ENCODE measurements around the gene CLP1. TPM values are rescaled to one million over a fixed set of nuclear protein-coding genes. Genes with fewer than 3 reads are reported as not detected.

Gene CLP1
- 22.6 TPM for total RNA-seq (ENCODE audit: insufficient read depth, low replicate concordance)

DNA sequence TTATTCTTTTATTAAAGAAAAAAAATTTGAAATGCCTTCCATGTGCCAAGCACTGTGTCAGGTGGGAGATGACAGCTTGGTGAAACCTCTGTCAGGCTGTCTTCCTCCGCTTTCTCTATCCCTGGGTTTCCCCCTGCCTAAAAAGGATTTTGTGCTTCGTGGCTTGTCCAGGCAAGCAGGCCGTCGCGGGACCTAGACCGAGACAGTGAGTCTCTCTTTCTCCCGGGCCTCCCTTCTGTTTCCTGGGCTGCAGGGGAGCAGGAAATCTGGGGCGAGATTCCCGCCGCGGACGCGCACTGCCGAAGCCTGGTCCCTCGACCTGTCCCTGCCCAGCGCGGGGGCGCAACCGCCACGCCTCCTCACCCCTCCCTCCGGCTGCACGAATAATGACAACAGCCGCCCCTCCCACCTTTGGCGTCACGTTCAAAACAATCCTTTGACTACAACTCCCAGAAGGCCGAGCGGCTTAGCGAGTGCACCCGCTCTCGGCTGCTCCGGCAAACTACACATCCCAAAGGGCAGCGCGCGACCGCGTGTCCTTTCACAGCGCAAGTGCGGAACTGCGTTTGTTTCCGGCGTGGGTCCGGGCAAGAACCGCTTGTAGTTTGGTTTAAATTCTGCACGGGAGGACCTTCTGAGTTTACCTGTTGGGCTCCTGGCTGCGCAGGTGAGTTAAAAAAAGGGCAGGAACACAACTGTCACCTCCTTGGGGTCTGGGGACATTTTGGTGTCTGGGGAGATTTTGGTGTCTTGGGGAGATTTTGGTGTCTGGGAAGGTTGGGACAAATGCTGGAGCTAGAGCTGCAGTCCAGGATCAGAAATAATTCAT, at the start of gene CLP1:
Gene CLP1, plus strand, starts transcription at position 569 of the 829 bp plus-strand sequence. CDS start 1,715 bp downstream, outside the sequence.
- DNase-seq (ENCODE audit: low spot score): peak; percentile 100

DNA sequence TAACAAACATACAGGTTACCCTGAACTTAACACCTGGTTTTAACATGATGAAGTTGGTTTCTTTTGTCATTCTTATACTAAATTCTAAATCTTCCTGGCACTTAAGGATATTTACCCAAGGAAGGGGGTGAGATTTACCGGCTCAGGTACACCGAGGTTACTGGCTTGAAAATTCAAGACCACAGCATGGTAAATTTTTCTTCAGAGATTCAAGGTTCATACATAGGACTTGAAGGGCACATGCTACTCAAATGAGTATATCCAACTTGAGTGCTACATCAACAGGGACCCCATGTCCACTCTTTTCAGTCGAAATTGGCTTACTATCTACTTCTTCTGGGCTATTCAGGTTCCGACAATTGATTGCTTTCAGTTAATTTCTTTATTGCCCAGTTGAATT, 47.4 kb upstream of the CLP1 start:
- no peak for DNase-seq (ENCODE audit: low spot score)

DNA sequence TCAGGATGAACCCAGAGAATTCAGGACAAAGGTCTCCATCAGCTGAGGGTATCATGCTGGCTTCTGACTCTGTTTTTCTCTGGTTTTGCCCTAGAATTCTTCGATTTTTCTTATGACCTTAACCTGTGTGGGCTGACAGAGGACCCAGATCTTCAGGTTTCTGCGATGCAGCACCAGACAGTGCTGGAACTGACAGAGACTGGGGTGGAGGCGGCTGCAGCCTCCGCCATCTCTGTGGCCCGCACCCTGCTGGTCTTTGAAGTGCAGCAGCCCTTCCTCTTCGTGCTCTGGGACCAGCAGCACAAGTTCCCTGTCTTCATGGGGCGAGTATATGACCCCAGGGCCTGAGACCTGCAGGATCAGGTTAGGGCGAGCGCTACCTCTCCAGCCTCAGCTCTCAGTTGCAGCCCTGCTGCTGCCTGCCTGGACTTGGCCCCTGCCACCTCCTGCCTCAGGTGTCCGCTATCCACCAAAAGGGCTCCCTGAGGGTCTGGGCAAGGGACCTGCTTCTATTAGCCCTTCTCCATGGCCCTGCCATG, 43.3 kb upstream of the CLP1 start:
- DNase-seq (ENCODE audit: low spot score): no peak

DNA sequence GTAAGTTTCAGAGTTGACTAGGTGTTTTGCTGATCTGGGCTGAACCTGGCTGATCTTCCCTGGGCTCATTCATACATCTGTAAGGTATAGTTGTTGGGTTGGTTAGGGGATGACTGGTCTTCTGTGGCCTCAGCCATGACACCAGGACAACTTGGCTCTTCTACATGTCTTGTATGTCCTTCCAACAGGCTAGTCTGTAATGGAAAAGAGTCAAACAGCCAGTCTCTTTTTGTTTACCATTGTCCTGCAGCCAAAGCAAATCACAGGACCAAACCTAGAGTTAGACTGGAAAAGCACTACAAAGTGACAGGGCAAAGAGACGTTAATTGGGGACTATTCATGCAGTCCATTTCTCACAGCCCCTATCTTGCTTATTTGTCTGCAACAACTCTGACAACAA, 42.3 kb upstream of the CLP1 start:
- DNase-seq (ENCODE audit: low spot score): no peak

DNA sequence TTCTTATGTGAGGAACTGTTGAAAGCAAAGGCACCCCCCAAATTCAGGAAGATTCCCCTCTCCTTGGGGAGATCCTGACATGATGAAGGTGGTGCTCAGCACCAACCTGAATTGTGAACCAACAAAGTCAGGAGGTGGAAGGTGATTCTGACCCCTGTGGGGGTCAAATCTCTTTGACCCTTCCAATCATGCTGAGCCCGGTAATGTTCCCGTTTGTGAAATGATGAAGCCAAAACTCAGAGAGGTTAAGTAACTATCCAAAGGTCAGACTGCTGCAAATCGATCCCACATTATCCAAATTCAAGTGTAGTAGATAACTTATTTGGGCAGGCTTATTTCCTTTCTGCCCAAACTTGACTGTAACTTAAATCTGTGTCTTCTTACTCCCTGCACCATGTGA, 41.0 kb upstream of the CLP1 start:
- DNase-seq (ENCODE audit: low spot score): no peak

DNA sequence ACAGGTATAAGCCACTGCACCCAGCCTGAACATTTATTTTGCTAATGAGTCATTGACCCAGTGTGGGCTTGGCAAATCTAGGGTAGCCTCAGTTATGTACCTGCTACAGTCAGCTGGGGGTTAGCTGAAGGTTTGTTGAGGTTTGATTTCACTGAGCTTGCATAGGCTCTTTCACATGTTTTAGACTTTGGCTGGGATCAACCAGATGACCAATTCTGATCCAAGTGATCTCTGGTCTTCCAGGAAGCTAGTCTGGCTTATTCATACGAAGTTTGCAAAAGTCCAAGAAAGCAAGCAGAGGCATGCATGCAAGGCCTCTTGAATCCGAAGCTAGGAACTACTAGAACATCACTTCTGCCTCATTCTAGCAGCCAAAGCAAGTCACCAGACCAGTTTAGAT, 39.1 kb upstream of the CLP1 start:
- DNase-seq (ENCODE audit: low spot score): no peak

DNA sequence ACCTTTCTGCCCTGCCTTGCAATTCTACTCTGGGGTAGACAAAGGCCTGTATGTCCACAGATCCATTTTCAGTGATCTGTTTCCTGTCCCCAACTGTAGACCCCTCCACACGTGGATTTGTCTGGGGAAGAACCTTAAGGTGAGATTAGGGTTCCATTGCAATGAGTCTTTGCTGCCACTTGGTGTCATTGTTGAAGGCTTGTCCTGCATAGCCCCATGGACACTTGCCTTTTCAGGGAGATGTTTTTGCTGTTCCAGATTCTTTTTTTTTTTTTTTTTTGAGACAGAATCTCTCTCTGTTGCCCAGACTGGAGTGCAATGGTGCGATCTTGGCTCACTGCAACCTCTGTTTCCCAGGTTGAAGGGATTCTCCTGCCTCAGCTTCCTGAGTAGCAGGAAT, 38.2 kb upstream of the CLP1 start:
- DNase-seq (ENCODE audit: low spot score): no peak

DNA sequence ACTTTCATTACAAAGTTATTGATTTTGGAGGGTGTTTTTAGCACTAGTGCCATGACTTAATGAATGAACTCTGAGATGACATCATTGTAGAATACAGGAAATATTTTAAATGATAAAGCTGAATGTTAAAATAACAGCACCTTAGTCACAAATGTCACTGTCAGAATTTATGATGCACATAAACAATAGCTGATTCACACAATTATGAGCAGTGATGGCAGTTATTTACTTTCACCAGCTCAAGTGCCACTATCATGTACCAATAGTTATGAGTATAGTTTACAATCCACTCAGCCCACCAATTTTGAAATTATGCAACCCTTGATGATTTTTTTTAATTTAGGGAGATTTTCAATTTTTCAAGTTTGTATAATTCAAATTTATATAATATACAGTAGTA, 37.1 kb upstream of the CLP1 start:
- DNase-seq (ENCODE audit: low spot score): no peak

DNA sequence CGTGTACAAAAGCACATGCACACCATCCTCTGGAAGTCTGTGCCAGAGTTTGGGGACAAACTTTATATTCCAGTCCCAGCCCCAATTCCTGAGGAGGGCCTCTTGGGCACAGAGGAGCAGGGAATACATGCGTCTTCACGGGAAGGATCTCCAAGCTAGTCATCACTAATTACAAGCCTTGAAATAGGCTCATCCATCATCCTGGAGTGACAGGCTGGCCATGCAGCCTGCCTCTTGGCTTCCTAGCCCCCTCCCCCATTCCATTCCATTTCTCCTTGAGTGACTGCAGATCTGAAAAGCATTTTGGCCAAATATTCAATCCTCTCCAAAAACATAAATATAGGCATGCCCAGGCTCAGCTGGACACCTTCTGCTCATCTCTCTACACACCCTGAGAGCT, 35.3 kb upstream of the CLP1 start:
- DNase-seq (ENCODE audit: low spot score): no peak

DNA sequence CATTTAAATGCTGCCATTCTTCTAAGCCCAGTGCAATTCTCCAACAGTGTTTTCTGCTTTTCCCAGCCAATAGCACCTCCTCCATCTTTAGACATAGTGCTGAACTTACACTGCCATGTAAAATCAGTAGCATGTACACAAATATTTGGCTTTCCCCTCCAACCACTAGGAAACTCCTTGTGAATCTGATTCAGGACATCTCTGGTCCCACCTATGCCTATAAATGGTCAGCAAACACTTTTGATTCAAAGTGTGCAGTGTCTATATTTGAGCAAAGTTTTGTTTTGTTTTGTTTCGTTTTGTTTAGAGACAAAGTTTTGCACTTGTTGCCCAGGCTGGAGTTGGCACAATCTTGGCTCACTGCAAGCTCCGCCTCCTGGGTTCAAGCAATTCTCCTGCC, 32.7 kb upstream of the CLP1 start:
- no peak for DNase-seq (ENCODE audit: low spot score)

DNA sequence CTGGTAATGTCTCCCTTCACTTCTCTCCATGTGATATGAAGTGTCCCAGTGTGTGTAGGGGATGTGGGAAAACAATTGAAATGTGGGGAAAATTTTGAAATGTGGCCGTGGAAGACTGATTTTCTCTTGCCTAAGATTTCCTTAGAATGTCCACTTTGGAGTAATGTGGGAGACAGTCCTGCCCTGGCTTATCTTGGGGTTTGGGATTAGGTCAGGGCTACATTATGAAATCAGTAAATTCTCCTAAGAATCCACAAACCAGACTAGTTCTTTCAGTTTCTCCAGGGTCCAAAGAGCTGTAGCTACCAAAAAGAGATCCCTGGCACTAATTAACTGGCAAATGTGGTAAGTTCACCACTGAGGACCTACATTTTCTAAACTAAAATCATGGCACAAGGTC, 30.7 kb upstream of the CLP1 start:
- DNase-seq (ENCODE audit: low spot score): no peak

DNA sequence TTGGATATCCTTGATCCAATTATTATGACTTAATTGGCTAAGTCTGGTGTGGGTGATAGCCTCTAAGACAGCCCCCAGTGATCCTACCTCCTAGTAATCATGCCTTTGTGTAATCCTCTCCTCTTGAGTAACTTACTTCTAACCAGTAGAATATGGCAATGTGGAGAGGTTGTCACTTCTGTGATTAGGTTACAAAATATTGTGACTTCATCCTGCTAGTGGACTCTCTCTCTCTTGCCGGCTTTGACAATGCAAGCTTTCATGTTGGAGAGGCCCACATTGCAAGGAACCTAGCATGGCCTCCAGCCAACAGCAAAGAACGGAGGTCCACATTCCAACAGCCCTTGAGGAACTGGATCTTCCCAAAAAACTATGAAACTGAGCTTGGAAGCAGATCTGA, 27.4 kb upstream of the CLP1 start:
- DNase-seq (ENCODE audit: low spot score): no peak

DNA sequence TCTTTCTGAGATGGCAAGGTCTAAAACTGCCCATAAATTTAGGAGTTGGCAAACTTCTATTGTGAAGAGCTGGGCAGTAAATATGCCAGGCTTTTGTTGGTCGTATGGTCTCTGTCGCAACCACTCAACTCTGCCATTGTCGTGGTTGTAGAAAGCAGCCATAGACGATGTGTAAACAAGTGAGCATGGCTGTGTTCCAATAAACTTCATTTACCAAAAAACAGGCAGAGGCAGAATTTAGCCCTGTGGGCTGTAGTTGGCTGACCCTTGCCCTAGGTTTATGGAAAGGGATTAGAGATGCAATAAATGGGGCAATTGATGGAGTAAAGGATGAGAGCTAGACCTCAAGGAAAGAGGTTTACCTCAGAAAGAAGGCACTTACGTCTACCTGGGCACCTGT, 25.4 kb upstream of the CLP1 start:
- no peak for DNase-seq (ENCODE audit: low spot score)

DNA sequence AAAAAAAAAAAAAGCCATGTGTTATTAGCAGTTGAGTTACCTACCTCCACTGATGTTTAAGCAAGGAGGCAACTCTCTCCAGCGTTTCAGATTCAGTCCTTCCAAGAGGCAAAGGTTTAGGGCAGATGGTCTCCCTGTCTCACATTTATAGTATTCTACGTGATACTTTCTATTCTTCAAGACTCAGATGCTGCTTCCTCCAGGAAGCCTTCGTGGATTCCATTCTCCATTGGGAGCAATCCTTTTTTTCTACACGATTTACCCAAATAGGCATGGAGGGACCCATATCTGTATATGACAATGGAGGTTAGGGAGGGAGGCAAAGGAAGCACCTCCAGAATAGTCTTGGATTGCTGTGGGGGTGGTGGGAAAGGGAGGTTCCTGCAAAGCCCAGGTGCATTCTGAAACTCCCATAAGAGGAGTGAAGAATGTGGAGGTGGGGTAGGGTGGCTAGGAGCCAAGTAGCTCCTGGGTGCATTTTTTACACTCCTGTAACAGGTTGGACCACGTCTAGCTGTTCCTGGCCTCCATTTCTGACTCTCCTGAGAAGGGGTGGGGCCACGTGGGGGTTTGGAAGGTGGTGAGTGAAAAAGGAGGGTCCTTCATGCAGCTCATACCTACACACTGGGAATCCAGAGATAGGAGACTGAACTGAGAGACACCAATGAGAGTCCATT, 24.0 kb upstream of the CLP1 start:
- no peak for DNase-seq (ENCODE audit: low spot score)

DNA sequence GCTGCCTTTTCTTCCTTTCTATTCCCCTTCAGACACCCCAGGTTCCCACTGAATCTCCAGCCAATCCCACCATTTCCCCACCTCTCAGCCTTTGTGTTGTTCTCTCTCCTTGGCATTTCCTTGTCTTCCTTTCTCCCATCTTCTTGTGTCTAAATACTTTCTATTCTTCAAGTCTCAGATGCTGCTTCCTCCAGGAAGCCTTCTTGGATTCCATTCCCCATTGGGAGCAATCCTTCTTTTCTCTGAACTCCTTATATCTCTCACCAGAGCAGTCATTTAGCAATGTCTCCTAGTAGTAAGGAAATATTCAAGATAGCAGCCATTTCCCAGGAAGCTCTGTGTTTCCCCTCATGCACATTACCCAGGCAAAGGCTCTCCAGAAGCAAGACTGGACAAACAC, 23.3 kb upstream of the CLP1 start:
- no peak for DNase-seq (ENCODE audit: low spot score)

DNA sequence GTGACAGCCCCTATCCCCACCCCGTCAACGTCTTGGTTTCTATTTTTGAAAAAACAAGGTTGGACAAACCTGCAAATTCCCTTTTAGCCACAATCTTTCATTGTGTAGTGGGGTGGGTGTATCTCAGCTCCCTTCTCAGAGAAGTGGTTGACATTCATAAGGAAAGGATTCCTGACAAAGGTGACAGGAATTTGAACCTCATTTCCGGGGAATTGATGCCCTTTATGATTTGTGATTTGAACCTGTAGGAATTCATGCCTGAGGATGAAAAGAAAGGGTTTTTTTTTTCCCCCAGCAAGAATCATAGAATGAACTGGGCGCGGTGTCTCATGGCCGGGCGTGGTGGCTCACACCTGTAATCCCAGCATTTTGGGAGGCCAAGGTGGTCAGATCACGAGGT, 22.3 kb upstream of the CLP1 start:
- no peak for DNase-seq (ENCODE audit: low spot score)

DNA sequence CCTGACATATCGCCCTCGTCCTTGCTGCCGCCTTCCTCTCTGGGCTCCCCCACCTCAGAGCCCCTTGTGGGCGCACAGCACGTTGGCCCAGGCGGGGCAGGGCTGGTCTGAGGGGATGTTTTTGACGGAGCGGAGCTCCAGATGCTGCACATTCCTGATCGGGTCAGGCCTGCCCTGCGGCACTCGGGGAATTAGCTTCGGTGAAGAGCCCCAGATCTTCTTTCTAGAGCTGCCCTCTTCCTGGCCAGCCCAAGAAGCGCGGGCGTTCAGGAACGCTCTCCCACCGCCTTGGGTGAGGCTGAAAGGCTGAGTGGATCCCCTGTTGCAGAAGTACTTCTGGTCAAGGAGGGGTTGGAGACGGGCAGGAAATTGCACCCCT, 19.9 kb upstream of the CLP1 start:
- peak; percentile 75 for DNase-seq (ENCODE audit: low spot score)

DNA sequence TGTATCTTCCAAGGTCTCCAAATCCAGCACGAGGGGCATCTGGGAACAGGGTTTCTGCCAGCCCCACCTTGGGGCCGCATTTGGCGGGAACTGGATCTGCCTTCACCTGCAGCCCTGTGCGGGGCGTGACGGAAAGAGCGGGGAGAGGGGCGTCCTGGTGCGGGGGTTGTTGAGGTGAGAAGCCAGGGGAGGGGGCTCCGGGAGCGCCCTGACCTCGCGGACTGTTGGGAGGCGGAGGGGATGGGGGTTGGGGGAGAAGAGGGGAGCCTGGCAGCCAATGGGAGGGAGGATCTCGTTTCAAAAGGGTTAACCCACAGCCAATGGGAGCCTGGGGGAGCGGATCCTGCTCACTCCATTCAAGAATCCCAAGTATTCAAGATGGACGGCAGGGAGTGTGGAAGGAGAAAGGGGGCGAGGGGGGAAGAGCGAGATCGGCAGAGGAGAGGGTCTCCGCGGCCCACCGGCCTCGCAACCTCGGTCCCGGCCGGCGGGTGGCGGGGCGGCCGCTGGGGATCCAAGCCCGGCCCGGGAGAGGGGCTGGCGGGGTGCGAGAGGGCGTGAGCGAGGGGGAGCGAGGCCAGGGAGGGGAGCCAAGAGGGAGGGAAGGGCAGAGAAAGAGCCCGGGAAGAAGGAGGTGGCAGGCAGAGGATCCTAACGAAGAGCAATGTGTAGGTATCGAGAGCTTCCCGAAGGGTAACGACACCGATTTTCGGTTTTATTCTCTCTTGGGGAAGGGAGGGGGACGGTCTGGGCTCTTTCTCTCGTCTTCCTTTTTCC, 19.4 kb upstream of the CLP1 start:
- DNase-seq (ENCODE audit: low spot score): peak; percentile 97

DNA sequence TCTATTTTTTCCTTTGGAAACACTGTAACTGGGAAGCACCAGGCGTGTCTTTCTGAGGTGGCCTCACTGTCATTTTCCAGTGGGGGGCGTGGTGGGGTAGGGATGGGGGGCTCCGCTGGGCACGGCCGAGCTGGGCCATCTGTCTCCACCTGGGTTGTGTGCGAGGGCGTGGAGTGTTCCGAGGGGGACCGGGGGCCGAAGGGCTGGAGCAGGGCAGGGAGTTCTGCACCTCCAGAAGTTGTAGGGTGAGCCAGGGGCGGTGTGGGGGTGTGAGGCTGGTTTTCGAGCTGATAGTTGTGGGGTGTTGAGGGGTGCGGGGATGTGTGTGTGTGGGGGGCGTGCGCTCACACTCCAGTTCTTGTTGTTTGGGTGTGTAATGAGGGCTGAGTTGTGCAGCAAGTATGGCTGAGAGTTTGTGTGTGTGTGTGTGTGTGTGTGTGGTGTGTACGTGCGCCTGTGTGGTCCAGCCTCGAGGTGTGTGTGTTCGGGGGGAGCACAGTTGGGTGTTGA, 18.7 kb upstream of the CLP1 start:
- DNase-seq (ENCODE audit: low spot score): no peak

DNA sequence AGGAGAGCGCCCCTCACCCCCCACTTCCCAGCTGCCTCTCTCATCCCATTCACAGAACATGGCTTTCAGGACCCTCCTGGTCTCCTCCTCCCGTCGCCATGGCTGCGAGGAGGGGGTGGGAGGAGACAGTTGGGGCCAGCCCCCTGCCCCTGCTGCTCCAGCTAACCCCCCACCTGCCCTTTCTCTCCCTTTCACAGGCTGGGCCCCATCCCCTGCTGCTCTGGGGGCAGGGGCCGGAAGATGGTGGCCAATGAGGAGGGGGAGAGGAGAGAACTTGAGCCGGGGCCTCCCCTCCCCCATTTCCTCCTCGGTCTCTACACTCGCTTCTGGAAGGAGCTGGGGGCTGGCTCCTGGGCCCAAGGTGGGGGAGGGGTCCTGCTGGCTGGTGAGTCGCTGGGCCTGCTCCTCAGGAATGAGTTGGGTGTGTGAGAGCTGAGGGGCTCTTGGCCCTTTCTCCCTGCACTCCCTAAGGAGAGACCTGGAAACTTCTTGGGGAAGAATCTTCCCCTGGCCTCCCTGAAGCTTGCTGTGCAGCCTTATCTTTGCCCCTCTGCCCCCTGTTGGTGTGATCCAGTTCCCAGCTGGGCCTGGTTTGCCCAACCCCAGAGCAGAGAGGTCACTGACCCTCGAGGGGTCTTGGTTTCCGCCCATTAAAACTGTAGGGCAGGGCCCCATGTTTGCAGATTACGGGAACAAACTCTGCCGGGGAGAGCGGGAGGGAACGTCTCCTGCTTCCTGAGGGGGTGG, 18.1 kb upstream of the CLP1 start:
- peak; percentile 70 for DNase-seq (ENCODE audit: low spot score)

DNA sequence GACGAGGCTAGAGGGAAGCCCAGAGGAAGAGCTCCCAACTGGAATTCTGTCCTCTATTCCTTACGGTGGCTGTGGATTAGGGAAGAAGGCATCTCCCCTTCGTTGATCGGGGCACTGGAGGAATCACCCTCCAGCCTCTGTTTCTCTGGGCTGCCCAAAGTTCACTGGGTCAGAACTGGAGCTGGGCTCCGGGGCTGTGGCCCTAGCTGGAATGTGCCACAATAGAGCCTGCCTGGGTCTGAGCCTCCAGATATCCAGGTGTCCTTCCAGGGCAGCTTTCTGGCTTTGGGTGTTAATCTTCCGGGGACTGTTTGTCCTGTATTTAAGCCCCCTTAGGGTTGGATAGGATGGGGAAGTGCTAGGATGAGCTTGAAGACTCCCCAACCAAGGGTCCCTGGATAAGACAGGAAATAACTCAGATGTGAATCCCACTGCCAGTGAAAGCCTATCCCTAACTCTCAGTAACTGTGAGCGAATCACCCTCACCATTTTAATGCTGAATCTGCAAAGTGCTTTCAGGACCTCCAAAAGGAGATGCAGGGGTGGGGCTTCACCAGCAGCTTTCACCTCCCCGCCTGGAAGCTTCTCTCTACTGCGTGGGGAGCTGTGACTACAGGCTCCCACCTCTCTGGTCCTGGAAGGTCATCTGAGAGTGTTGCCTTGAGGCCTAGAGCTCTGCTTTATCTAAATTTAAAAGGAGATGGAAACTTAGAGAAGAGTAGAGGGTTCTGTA, 17.3 kb upstream of the CLP1 start:
- DNase-seq (ENCODE audit: low spot score): no peak

Measured in umbilical cord (tissue), 2 donors.